Medulla oblongata (tissue), 1 donor: ENCODE results near the gene ARFGEF2.
"Not testable (repeated sequence)": the region's sequence is repeated elsewhere in the genome, so short reads cannot be mapped to it uniquely, and the experiment has no call there.

Experiments
- DNase-seq: peaks from one replicate; pipeline ENCODE4 v3.0.0-alpha.2; 2015; ENCODE audit errors: extremely low spot score

The ARFGEF2 gene

GRCh38 chr20:49063279-49063678, 141.8 kb downstream of the ARFGEF2 start:
- no peak for DNase-seq

- no peak for DNase-seq
Observed at GRCh38 chr20:49074521-49074920, 153.0 kb downstream of the ARFGEF2 start.

- DNase-seq = no peak
Observed at GRCh38 chr20:49078310-49078709, 156.8 kb downstream of the ARFGEF2 start.

- DNase-seq = not testable (repeated sequence)
Observed at GRCh38 chr20:49082295-49082694, 160.8 kb downstream of the ARFGEF2 start.
